Hematopoietic multipotent progenitor cell treated with erythropoietin and hydrocortisone succinate and interleukin-3 and kit ligand, for 17 days (in vitro differentiated cells): ENCODE measurements around the gene APOLD1.
"Not testable (repeated sequence)": the region's sequence is repeated elsewhere in the genome, so short reads cannot be mapped to it uniquely, and the experiment has no call there.

Experiments used
- DNase-seq: peaks from one replicate; pipeline ENCODE4 v3.0.0-alpha.2; 2015; ENCODE audit warnings: low spot score

The APOLD1 gene

GRCh38 chr12:12807970-12808702 is 22.7 kb downstream of the APOLD1 start:
- DNase-seq, result no peak

GRCh38 chr12:12810553-12811021 is 25.1 kb downstream of the APOLD1 start:
- no peak for DNase-seq

- DNase-seq, result no peak
These were observed 25.9 kb downstream of the APOLD1 start for GRCh38 chr12:12811343-12811742.

DNA sequence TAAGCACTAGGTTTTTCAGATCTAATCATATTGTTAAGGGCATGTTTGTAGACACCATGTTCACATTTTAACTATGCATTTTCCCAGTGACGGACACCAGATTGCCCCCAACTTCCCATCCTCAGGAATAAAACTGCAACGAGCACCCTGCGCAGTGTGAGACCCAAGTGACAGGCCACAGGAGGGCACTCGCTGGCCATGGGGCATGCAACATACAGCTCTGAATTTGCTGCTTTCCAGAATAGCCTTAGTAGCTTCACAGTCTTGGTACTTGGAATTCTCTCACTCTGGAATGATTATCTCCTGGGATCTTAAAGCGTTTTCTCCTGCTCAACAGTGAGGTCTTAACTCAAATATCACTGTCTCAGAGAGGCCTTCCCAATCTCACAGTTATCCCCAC is 26.7 kb downstream of the APOLD1 start:
- DNase-seq, result no peak

- DNase-seq, result no peak
These were observed 27.2 kb downstream of the APOLD1 start for GRCh38 chr12:12812618-12813119.

- DNase-seq, result peak; percentile 95
These were observed 28.0 kb downstream of the APOLD1 start, which contains the start of gene DDX47 for GRCh38 chr12:12813120-12814101. TSS of gene DDX47 (plus strand) at chr12:12813346. CDS start at chr12:12813368, 22 bp downstream.

- no peak for DNase-seq
These were observed 32.2 kb downstream of the APOLD1 start for GRCh38 chr12:12817616-12818015.

GRCh38 chr12:12818701-12819100 is 33.2 kb downstream of the APOLD1 start:
- no peak for DNase-seq

- DNase-seq, result no peak
These were observed 33.8 kb downstream of the APOLD1 start for GRCh38 chr12:12819221-12819620.

- no peak for DNase-seq
These were observed 34.4 kb downstream of the APOLD1 start for GRCh38 chr12:12819752-12820311.

DNA sequence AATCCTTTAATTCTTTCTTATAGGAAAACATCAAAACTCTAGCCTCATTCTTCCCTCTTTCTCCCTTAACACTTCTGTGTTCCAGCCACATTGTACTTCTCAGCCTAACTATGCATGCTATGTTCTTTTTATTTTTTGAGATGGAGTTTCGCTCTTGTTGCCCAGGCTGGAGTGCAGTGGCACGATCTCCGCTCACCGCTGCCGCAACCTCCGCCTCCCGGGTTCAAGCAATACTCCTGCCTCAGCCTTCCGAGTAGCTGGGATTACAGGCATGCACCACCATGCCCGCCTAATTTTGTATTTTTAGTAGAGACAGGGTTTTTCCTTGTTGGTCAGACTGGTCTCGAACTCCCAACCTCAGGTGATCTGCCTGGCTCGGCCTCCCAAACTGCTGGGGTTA is 34.9 kb downstream of the APOLD1 start:
- not testable (repeated sequence) for DNase-seq

DNA sequence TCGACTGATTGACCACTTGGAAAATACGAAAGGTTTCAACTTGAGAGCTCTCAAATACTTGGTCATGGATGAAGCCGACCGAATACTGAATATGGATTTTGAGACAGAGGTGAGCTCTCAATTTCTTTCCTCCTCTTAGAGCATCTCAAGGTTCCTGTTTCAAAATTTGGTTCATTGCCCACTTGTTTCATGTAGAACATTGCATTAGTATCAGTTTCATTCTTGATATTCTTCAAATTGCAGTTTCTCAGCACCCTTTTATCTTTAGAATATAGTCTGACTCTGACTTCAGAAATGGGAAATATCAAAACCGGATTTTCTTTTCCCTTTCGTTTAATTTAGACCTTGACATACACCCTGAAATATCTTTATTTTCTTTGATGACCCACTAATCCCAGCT is 36.5 kb downstream of the APOLD1 start:
- DNase-seq, result no peak

- DNase-seq, result no peak
These were observed 37.4 kb downstream of the APOLD1 start for GRCh38 chr12:12822886-12823285.

DNA sequence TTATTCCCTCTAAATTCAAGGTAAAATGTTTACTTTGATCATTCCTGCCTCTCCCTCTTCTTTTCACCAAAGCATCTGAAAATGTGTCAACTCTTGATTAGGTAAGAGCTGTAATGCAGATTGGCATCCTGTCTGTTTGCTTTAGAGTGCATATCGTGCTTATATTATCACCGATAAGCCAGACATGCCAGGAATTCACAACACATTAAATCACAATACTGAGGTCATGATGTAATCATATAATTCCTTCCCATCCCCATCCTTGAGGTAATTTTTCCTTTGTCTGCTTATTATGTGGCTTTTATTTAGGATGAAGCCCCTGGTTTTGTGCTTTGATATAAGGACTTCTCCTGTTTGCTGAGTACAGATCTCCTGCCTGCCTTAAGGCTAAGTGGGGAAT is 37.8 kb downstream of the APOLD1 start:
- no peak for DNase-seq

DNA sequence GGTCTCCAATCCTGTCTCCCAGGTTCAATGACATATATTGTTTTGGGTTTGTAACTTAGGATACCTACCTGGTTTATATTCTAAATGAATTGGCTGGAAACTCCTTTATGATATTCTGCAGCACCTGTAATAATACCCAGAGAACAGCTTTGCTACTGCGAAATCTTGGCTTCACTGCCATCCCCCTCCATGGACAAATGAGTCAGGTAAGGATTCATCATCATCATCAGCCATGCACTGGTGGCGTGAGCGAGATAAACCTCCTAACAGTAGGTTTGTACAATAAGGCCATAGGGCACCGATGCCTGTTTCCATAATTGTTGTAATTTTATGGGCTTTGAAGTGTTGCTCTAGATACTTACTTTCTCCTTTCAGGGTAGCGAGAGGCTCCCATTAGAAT is 38.4 kb downstream of the APOLD1 start:
- DNase-seq, result no peak

DNA sequence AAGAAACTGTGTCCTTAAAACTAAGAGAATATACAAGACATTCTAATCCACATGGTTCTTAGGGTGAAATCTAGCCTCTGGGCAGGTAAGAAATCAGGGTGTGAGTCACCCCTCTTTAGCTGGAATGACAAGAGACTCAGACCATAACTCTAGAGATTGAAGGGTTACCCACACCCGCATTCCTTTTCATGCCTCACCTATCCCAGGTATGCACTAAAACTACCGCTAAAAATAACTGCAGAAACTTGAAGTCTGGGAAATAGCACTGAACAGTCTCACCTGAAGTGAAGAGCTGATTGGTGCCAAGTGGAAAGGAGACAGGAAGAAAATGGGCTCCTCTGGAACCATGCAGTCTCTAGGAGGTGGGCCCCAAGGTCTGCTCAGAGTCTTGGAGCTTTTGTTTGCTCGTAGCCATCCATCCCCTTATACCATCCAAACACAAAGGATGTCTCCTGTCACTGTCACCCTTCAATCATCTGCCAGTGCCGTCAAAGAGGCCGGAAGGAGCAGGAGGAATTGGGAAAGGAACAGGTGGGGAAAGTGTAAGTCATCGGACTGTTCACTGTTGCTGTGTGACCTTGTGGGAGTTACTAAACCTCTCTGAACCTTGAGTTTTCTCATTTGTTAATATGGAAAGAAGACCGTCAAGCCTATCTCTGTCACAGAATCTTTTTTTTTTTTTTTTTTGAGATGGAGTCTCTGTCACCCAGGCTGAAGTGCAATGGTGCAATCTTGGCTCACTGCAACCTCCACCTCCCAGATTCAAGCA is 50.1 kb downstream of the APOLD1 start:
- DNase-seq, result no peak

- DNase-seq, result no peak
These were observed 51.1 kb downstream of the APOLD1 start for GRCh38 chr12:12836571-12836970.

DNA sequence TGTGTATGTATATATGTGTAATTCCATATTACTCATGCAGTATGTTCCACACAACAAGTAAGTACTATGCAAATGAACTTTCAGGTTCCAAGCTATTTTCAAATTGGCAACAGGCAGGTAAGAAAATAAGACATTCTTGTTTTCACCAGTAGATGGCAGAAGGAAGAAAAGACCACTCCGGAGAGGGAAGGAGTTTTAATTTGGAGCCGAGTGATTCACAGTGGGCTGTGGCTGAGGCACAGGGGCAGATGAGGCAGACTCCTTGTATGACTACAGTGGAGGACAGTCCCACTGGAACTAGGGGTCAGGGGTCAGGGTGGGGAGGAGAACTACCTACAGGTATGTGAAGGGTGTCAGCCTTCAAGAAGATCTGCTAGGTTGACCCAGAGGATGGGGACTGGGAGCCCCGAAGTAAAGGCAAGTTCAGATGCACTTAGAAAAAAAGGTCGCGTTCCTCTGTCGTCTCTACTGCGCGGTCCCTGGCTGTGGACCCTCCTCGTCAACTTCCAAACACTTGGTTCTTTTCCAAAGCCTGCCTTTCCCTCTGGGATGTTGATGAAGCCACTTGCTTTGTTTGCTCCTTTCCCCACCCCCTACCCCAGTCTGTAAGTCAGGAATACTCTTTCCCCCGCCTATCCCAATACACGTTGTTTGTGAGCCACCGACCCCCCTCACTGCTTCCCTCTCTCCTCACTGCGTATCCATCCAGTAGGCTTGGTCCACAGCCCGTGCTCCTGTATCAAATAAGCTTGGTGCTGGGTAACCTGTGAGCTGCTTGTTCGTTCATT is 51.8 kb downstream of the APOLD1 start:
- peak; percentile 46 for DNase-seq

DNA sequence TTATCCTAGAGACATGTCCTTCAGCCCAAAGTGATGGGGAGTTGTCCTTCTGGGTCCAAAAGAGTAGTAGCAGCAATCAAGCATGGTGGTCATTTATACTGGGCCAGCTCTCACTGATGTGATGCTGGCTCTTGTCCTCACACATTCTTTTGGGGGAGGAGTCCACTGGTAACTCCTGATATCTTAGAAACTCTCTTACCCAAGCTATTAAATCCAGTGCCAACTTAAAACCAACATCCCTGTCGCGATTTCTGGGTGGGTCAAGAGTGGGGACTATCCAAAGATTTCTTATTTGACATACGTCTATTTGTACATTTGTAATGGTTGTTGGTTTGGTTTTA is 52.3 kb downstream of the APOLD1 start:
- no peak for DNase-seq

GRCh38 chr12:12839003-12839395 is 53.5 kb downstream of the APOLD1 start:
- DNase-seq, result no peak

GRCh38 chr12:12839439-12839838 is 54.0 kb downstream of the APOLD1 start:
- not testable (repeated sequence) for DNase-seq
